Sigmoid colon (tissue), 7 donors: Measurements from ENCODE around the gene PXT1. TPM values are rescaled to one million over a fixed set of nuclear protein-coding genes. Genes with fewer than 3 reads are reported as not detected.
A peak's percentile ranks its signal among the peaks of the same experiment; 100 is the strongest.

Experiments
- DNase-seq: peaks from one replicate; pipeline ENCODE4 v3.0.0-alpha.2; 2019
- H3K27ac ChIP-seq, 4 donors: fragments of 200-600 bp; sonication (generic); one replicate each; pipeline ENCODE4 v1.5.1; 2016 to 2019; ENCODE audit warnings: mild to moderate bottlenecking in 1 of 4
- H3K27me3 ChIP-seq, 3 donors: fragments of 200-600 bp; sonication (generic); one replicate each; pipeline ENCODE4 v1.5.1; 2019; ENCODE audit warnings: mild to moderate bottlenecking in 1 of 3
- H3K36me3 ChIP-seq, 4 donors: fragments of 200-600 bp; sonication (generic); one replicate each; pipeline ENCODE4 v1.5.1; 2016 to 2019
- H3K4me1 ChIP-seq, 4 donors: fragments of 200-600 bp; sonication (generic); one replicate each; pipeline ENCODE4 v1.5.1; 2017 to 2019
- H3K4me3 ChIP-seq, 4 donors: fragments of 200-600 bp; sonication (generic); one replicate each; pipeline ENCODE4 v1.5.1; 2017 to 2019; ENCODE audit warnings: mild to moderate bottlenecking in 2 of 4, moderate library complexity in 1 of 4
- H3K9me3 ChIP-seq, 4 donors: fragments of 200-600 bp in 3 of 4; sonication (generic) in 3 of 4; one replicate each; pipeline versions ENCODE4 v1.5.1 to v1.6.1; 2013 to 2019
- EP300 ChIP-seq, 4 donors: sonication (generic); formaldehyde crosslinking; IDR thresholded peaks; one replicate each; pipeline ENCODE4 v1.6.1; 2017; ENCODE audit warnings: antibody characterized with exemption in 4 of 4
- POLR2A ChIP-seq, 2 donors: fragments of 450-650 bp; IDR thresholded peaks; one replicate each; pipeline ENCODE4 v1.6.1; 2016; ENCODE audit warnings: antibody characterized with exemption in 2 of 2, mild to moderate bottlenecking in 2 of 2, moderate library complexity in 2 of 2
- POLR2AphosphoS5 ChIP-seq, 4 donors: sonication (generic); formaldehyde crosslinking; IDR thresholded peaks; one replicate each; pipeline ENCODE4 v1.6.1; 2017; ENCODE audit warnings: antibody characterized with exemption in 4 of 4
- WGBS, 2 donors: extraction: QIAGEN DNeasy Blood & Tissue Kit; methylation state at CpG; one replicate each; pipeline ENCODE4 v1.1.7; 2013; 5-methylcytosine and 5-hydroxymethylcytosine counted together
- intact Hi-C: fragments of 100-400 bp; cut with DNase I; formaldehyde crosslinking; loops from one replicate; pipeline ENCODE4 v1.15.1; 2023
- polyA plus RNA-seq, 3 donors: library from polyadenylated mRNA; stranded (reverse); fragments of 200-250 nt; gene quantifications; one replicate each; pipeline ENCODE4 v1.2.3, GENCODE V29; 2013
- total RNA-seq, 4 donors: library from RNA; depleted of rRNA; stranded (reverse); fragments of >200 nt; gene quantifications; one replicate each; pipeline ENCODE4 v1.1.0, GENCODE V29; 2016
- TF ChIP-seq, protein P1 (sequence below), 4 experiments: fragments of 450-650 bp in 3 of 4; fragments of 200-600 bp in 1 of 4; IDR thresholded peaks; one replicate each; pipeline ENCODE4 v1.5.1; 2016 to 2019; ENCODE audit warnings: antibody characterized with exemption in 4 of 4, mild to moderate bottlenecking in 3 of 4, moderate library complexity in 2 of 4
- donor health status: healthy with polysubstance abuse.
- donor health status: Bipolar disorder and iron deficiency.
- donor health status: healthy.

The PXT1 gene
- total and polyA plus RNA-seq, 7 donors, result not detected

DNA sequence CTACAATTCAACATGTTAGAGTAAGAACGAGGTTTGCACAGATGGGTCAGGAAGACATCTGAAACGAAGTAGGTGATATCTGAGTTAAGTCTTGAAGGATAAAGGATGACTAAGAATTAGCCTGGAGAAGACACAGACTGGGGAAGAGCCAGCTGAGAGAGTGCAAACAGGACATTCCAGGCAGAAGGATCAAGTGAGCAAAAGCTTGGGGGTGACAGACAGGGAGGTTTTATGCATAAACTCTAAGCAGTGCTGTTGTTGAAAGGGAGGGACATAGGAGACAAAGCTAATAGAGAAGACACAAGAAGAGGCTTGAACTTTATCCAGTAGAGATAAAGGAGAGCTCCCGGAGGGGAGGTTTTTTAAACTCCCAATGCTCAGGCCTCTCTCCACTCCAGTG is 40.2 kb downstream of the PXT1 start:
- Histone ChIP-seq H3K4me3 (no peak overlapping the region), H3K27ac (no peak overlapping the region), H3K27me3 (peaks cover 0 to 3% (median 0%) of the 10 kb centered on the region in 3 donors), H3K9me3 (no peaks in the 10 kb centered on the region), H3K36me3 (no peaks in the 10 kb centered on the region), H3K4me1 (no peaks in the 10 kb centered on the region)
- no peak for DNase-seq
- no peak for TF ChIP-seq POLR2A (IDR thresholded peaks at IDR 0.05)
- TF ChIP-seq POLR2AphosphoS5 (IDR thresholded peaks at IDR 0.05), result no peak
- TF ChIP-seq EP300 (IDR thresholded peaks at IDR 0.05), result no peak
- TF ChIP-seq, protein P1, sequence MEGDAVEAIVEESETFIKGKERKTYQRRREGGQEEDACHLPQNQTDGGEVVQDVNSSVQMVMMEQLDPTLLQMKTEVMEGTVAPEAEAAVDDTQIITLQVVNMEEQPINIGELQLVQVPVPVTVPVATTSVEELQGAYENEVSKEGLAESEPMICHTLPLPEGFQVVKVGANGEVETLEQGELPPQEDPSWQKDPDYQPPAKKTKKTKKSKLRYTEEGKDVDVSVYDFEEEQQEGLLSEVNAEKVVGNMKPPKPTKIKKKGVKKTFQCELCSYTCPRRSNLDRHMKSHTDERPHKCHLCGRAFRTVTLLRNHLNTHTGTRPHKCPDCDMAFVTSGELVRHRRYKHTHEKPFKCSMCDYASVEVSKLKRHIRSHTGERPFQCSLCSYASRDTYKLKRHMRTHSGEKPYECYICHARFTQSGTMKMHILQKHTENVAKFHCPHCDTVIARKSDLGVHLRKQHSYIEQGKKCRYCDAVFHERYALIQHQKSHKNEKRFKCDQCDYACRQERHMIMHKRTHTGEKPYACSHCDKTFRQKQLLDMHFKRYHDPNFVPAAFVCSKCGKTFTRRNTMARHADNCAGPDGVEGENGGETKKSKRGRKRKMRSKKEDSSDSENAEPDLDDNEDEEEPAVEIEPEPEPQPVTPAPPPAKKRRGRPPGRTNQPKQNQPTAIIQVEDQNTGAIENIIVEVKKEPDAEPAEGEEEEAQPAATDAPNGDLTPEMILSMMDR (IDR thresholded peaks at IDR 0.05), result no peak
- intact Hi-C loops, result no loop called here
- 85 to 88% methylated on average over 3 of the region's 3 CpGs for WGBS, 2 donors

GRCh38 chr6:36399970-36400369 is 42.7 kb downstream of the PXT1 start:
- Histone ChIP-seq H3K27ac (no peak overlapping the region), H3K27me3 (peaks cover 0 to 3% (median 0%) of the 10 kb centered on the region in 3 donors), H3K4me1 (no peaks in the 10 kb centered on the region), H3K36me3 (no peaks in the 10 kb centered on the region), H3K9me3 (no peaks in the 10 kb centered on the region), H3K4me3 (no peak overlapping the region)
- TF ChIP-seq POLR2A (IDR thresholded peaks at IDR 0.05) (no peak), EP300 (IDR thresholded peaks at IDR 0.05) (no peak), POLR2AphosphoS5 (IDR thresholded peaks at IDR 0.05) (no peak)
- TF ChIP-seq, protein P1 (IDR thresholded peaks at IDR 0.05), result no peak
- intact Hi-C loops, result no loop called here
- no peak for DNase-seq
- WGBS, 2 donors, result 78 to 83% methylated on average over 1 of the region's 1 CpG

- 91 to 93% methylated on average over 5 of the region's 5 CpGs for WGBS, 2 donors
- no peak for TF ChIP-seq POLR2AphosphoS5 (IDR thresholded peaks at IDR 0.05)
- TF ChIP-seq, protein P1 (IDR thresholded peaks at IDR 0.05), result no peak
- TF ChIP-seq POLR2A (IDR thresholded peaks at IDR 0.05), result no peak
- no peak for TF ChIP-seq EP300 (IDR thresholded peaks at IDR 0.05)
- intact Hi-C loops, result no loop called here
These were observed 50.0 kb downstream of the PXT1 start for GRCh38 chr6:36392621-36393020.

GRCh38 chr6:36389353-36389752 is 53.3 kb downstream of the PXT1 start:
- Histone ChIP-seq H3K4me1 (peaks cover 0 to 23% (median 11%) of the 10 kb centered on the region in 4 donors), H3K36me3 (no peaks in the 10 kb centered on the region), H3K27ac (no peak overlapping the region), H3K27me3 (no peaks in the 10 kb centered on the region), H3K9me3 (no peaks in the 10 kb centered on the region), H3K4me3 (no peak overlapping the region)
- TF ChIP-seq EP300 (IDR thresholded peaks at IDR 0.05) (no peak), POLR2A (IDR thresholded peaks at IDR 0.05) (no peak), POLR2AphosphoS5 (IDR thresholded peaks at IDR 0.05) (no peak)
- TF ChIP-seq, protein P1 (IDR thresholded peaks at IDR 0.05), result no peak
- intact Hi-C loops, result no loop called here
- peak; percentile 12 for DNase-seq

More at GRCh38 chr6:36392621-36393020, 50.0 kb downstream of the PXT1 start:
- peaks cover 0 to 6% (median 3%) of the 10 kb centered on the region in 4 donors for H3K4me1 ChIP-seq
- no peak overlapping the region for H3K4me3 ChIP-seq
- H3K36me3 ChIP-seq, result no peaks in the 10 kb centered on the region
- DNase-seq, result no peak
- H3K27ac ChIP-seq, result no peak overlapping the region
- H3K9me3 ChIP-seq, result no peaks in the 10 kb centered on the region
- H3K27me3 ChIP-seq, result no peaks in the 10 kb centered on the region
